A549 treated with AZD9567 at 1 μM for 4 hours (cell line): ENCODE measurements around the gene ZNF600. TPM values are rescaled to one million over a fixed set of nuclear protein-coding genes. Genes with fewer than 3 reads are reported as not detected.

Source experiments
- total RNA-seq: library from RNA; stranded (reverse); fragments of 200-300 nt; extraction: Qiagen RNA extraction; gene quantifications from 5 replicates; pipeline ENCODE4 v1.2.3, GENCODE V29; 2022; ENCODE audit not compliant: insufficient read depth

ZNF600 gene
- total RNA-seq: 0.05 to 0.20 TPM (median 0.14 TPM) in 4 of 5 replicates, not detected in the other

GRCh38 chr19:52786464-52787354 lies at the start of gene ZNF600:
Gene ZNF600 (minus strand): TSS chr19:52786791. CDS start chr19:52778888, 7,903 bp downstream.

DNA sequence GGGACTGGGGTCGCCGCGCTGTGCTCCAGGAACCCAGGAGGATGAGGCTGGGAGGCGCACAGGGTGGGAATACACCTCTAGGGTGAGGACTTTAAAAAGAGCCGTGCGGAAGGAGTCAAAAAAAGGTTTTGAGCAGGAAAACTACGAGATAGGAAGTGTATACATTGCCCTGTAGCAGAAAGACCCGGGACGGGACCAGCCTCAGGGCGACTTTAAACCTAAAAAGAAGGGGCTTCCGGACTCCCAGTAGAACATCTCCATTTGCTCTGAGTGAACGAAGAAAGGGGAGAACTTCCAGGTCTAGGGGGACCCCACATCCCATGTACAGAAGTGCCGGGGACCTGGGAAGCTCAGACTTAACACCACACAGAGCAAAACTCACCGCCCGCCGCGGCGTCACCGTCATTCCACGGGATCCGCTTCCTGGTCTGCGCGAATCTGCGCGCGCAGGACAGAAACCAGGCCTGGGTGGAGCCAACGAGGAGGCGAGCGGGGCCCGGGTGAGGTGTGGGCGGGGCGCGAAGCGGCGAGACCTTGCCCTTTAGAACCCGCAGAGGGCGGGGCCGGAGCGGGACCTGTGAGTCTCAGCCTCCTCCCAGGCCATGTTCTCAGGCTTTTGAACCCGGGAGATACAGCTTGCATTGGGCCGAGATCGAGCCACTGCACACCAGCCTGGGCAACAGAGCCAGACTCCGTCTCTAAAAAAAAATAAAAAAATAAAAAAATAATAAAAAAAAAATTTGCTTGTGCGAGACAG lies 34.8 kb upstream of the ZNF600 start, which contains the start of gene ZNF28:
ZNF28 (minus strand) TSS at position 430 of the 757 bp plus-strand sequence. CDS start 3,675 bp downstream, outside the sequence.

DNA sequence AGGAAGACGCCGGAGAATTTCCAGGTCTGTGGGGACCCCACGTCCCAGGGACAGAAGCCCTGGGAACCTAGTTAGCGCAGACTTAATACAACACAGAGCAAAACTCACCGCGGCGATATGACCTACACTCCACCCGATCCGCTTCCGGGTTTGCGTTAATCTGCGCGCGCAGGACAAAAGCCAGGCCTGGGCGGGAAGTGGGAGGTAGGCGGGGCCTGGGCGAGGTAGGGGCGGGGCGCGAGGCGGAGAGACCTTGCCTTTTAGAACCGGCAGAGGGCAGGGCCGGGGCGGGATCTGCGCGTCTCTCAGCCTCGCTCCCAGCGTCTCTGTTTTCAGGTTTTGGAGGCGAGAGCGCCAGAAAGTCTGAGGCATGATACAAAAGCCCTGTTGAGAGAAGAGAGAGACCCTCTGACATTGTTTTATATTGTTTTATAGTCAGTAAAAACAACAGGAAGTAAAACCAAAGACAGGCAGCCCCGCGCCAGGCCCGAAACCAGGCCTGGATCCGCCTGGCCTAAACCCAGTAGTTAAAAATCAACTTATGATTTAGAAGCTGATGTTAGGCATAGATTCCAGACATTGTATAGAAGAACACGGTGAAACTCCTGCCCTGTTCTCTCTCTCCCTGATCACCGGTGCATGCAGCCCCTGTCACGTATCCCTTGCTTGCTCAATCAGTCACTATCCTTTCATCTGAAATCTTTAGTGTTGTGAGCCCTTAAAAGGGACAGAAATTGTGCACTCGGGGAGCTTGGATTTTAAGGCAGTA lies 51.5 kb downstream of the ZNF600 start, which contains the start of gene ZNF611:
ZNF611 (minus strand) TSS at position 152 of the 769 bp plus-strand sequence. CDS start 19,150 bp downstream, outside the sequence.

Other genes with a start within 250 kb of the ZNF600 start
- gene ZNF701, start 216.5 kb downstream of the ZNF600 start, total RNA-seq: 0.13 to 0.28 TPM (median 0.23 TPM) in 4 of 5 replicates, not detected in the other
- 0.06 to 0.13 TPM (median 0.08 TPM) in 4 of 5 replicates, not detected in the other for gene ZNF83, start 148.4 kb downstream of the ZNF600 start, total RNA-seq
- gene ZNF611, start 51.7 kb downstream of the ZNF600 start, total RNA-seq: 2.5 to 8.6 TPM (median 2.8 TPM) in 5 replicates
- 0.86 to 2.0 TPM (median 1.3 TPM) in 4 of 5 replicates, not detected in the other for gene ZNF28, start 34.8 kb upstream of the ZNF600 start, total RNA-seq
- gene ZNF468, start 70.8 kb upstream of the ZNF600 start, total RNA-seq: 0.44 to 1.3 TPM (median 0.49 TPM) in 5 replicates
- gene ZNF320, start 110.8 kb upstream of the ZNF600 start, total RNA-seq: not detected in 5 replicates
- 0.01 to 0.02 TPM in 2 of 5 replicates, not detected in the others for gene ZNF888, start 136.6 kb upstream of the ZNF600 start, total RNA-seq
- gene ZNF816, start 176.1 kb upstream of the ZNF600 start, total RNA-seq: 0.02 to 0.09 TPM (median 0.07 TPM) in 4 of 5 replicates, not detected in the other
- gene ERVV-1, start 227.1 kb upstream of the ZNF600 start, total RNA-seq: not detected in 5 replicates